Kidney capillary endothelial cell (primary cell): ENCODE results near the gene LGALS3BP.
"Not testable (repeated sequence)": the region's sequence is repeated elsewhere in the genome, so short reads cannot be mapped to it uniquely, and the experiment has no call there.

ENCODE experiments used
- DNase-seq: peaks from one replicate; pipeline ENCODE4 v3.0.0-alpha.2; 2018; ENCODE audit warnings: low spot score

LGALS3BP gene, protein sequence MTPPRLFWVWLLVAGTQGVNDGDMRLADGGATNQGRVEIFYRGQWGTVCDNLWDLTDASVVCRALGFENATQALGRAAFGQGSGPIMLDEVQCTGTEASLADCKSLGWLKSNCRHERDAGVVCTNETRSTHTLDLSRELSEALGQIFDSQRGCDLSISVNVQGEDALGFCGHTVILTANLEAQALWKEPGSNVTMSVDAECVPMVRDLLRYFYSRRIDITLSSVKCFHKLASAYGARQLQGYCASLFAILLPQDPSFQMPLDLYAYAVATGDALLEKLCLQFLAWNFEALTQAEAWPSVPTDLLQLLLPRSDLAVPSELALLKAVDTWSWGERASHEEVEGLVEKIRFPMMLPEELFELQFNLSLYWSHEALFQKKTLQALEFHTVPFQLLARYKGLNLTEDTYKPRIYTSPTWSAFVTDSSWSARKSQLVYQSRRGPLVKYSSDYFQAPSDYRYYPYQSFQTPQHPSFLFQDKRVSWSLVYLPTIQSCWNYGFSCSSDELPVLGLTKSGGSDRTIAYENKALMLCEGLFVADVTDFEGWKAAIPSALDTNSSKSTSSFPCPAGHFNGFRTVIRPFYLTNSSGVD

DNA sequence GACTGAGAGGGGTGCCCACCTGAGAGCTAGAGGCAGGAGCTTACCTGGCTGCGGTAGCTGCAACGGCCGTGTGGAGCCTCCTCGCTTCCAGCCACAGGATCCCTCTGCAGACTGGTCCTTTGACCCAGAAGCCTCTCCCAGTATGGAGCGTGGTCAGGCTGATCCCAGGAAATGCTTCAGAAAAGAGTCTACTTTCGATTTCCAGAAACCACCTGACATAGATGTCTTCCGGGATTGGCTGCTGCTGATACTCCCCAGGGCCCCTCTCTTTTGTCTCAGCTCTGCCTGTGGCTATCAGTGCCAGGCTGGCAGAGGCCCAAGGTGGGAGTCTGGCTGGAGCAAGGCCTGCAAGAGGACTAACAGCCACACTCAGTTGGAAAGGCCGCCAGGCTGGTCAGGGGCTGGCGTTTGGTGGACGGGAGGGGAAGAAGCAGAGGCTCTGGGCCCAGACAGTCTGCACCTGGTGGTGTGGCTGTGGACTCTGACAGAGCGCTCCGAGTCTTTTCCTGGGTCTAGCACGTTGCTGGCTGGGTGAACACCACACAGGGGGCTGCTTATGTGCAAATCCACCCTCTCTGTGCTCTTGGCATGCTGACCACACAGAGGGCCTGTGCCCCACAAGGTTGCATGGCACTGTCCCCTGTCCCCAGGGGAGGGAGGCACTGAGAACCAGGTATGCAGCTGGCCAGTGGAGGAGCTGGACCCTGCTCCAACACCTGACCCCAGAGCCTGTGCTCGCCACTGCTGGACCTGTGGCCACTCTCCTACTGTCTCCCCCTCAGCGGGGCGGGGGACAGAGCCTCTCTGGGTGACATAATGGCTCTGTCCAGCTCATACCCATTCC, at the start of gene LGALS3BP:
Gene LGALS3BP (minus strand): TSS at position 144 of the 844 bp plus-strand sequence. CDS start 2,732 bp downstream, outside the sequence.
- DNase-seq = no peak

DNA sequence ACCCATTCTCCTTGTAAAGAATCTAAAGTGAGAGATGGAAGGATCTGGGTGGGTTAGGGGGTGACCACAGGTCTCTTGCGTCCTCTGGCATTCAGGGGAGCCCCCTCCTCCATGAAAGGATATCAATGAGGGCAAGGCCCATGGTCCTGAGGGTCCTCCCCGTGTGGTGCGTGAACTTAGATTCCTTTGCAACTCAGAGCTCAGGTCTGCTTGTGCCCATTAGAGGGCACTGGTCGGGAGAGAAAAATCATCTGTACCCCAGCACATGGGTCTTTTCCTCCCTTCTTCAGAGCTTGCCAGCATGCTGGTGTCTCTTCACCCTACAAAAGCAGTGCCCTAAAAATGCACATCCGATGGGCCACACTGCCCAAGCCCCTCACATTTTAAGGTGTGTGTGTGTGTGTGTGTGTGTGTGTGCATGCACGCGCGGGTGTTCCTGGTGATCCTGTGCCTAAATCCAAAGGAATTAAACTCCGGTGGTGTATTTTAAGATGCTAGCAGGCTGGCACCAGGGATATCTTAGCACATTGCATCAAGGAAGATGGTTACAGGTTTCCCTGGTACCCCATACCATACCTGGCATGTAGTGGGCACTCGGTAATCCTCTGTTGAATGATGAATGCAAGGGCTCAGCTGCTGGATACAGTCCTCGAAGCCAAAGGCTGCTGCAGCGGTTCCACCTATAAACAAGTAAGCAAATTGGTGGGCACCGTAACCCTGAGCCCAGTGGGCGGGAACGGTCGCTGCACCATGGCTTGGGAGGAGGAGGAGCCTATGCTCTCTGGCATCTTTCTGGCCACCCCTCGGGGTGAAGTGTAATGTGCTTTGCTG, 49.0 kb upstream of the LGALS3BP start:
- DNase-seq = no peak

DNA sequence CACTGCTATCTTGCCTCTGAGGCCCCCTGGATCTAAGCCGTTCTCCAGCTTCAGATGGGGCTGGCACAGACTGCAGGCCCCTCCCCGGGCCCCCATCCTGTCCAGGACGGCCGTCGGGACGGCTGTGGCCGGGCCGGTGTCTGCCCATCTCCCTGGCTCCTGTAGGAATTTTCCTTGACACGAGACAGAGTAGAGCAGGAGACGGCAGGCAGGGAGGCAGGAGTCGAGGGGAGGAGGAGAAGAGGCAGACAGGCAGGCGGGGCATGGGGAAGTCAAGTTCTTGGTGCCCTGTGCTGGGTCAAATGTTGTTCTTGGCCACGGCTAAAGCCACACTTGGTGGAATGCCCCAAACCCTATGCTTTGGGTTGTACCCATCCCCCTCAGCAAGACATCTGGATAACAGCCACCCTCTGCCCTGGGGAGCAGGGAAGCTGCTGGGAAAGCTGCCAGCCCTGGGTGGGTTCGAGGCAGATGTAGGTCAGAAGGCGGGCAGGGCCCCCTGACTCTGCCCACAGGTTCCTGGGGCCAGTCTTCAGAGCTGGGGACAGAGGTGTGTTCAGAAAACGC, 48.3 kb upstream of the LGALS3BP start:
- DNase-seq = no peak

DNA sequence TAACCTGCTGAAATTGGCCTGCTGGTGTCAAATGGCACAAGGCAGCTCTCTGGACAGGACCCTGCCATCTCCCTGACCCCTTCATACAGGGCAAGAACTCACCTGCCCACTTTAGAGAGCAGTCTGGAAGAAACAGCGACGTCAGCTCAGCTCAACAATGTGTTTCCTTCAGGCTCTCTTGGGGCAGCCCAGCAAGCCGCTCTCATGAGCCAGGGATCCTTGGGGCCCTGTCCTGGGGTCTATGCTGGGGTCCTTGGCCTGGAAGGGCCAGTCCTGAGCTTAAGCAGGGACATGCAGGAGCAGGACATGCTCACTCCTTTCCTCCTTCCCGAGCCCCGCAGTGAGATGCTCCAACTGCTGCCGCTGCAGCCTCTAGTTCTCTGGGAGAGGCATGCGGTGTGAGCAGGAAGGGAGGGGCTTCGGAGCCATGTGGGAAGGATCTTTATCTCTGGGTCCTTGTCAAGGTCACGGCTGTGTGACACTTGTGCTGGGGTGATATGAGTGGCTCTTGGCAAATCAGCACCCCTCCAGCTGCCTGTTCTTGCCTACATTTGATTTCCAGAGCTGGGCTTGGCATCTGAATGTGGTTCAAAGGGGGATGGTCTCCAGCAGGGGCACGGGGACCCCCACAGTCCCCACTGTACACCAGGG, 47.7 kb upstream of the LGALS3BP start:
- DNase-seq = no peak

DNA sequence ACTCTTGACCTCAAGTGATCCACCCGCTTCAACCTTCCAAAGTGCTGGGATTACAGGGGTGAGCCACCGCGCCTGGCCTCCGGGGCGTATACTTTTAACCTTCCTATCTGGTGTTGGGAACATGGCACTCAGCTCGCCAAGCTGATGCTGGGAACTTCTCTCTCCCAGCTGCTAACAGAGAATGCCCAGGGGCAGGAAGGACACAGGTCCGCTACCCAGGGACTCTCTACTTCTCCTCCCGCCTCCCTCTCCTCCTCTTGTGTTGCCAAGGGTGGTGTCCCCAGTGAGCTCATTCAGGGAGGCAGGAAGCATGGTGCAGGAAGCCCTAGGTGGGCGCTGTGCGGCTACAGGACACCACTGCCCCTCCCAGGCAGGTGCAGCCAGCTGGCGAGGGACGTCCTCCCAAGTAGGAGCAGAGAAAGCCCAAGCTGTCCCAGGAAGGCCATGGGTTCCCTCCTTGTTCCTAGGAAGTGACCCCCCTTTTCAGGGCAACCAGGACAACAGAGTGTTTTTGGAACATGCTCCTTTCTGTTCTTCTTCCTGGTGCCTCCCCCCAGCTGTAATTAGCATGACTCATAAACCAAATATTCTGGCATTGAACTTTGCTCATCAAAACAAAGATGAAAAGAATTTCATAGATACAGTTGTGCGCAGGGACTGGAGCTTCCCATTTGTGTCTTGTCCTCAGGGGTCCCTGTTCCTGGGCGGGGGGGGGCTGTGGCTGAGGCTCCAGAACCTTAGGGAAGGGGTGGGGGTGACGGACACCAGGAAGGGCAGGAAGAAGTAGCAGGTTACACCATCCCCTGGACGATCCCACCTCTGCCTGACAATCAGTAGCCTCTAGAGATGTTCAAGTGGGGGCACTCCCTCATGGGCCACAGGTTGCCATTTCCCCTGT, 46.9 kb upstream of the LGALS3BP start:
- DNase-seq = no peak

DNA sequence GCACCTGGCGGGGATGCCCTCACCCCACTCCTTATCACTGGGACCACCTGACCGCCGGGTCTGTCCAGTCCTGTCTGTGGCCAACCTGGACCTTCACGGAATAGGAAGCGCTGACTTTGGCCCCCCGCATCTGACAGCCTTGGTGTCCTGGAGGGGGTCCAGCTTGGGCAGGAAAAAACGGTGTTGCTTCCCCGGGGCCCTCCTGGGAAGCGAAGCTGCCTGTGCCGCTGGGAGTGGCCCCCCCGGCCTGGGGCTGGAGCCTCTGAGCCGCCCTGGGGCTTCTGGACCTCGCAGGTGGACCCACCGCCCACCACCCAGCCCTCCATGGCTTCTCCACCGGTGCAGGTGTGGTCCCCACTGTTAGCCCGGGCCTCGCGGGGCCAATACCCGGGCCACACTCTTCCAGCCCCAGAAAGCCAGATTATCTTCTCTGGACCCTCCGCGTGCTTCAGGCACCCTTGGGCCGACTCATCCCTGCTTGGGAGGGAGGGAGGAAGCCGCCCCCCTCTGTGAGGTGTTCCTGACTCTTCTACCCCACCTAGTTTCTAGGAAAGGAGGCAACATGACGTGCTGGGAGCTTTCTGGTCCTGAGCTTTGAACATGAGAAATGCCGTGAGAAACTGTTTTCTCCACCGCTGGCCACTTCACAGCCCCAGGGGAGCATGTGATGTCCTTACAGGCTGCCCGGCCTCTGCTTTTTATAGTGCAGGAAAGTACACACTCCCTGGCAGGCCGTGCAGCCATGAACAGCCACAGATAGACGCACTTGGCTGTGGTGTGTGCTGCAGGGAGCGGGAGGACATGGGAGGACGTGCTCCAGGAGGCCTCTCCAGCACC, 45.4 kb upstream of the LGALS3BP start:
- DNase-seq = no peak

DNA sequence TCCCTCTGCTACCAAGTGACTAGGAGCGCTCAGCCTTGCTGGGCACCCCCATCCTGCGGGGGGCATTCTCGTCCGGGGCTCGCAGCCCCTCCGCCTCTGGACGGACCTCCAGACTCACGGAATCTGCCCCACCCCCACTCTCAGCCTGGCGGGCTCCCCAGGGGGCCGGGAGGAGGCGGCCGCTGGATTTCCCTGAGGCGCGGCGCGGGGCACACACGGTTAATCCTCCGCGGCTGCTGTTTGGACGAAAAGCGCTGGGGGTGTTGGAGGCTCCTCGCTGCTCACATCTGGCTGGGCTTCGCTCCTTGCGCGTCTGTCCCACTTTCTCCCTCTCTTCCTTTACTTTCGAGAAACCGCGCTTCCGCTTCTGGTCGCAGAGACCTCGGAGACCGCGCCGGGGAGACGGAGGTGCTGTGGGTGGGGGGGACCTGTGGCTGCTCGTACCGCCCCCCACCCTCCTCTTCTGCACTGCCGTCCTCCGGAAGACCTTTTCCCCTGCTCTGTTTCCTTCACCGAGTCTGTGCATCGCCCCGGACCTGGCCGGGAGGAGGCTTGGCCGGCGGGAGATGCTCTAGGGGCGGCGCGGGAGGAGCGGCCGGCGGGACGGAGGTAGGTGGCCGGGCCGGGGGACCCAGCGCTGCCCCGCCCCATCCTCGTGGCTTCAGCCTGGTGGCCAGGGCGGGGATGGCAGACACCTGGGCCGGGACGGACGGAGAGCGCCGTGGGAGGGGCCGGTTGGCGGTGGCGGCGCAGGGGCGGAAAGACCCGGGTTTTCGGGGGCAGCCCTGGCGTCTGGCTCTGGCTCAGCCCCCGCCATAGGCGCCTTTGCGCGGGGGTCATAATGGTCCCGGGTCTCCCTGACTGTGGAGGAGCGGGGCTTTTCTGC, 44.4 kb upstream of the LGALS3BP start, which contains the start of gene C1QTNF1:
Gene C1QTNF1 (plus strand): TSS at position 284 of the 886 bp plus-strand sequence. CDS start 19,800 bp downstream, outside the sequence.
- no peak for DNase-seq

DNA sequence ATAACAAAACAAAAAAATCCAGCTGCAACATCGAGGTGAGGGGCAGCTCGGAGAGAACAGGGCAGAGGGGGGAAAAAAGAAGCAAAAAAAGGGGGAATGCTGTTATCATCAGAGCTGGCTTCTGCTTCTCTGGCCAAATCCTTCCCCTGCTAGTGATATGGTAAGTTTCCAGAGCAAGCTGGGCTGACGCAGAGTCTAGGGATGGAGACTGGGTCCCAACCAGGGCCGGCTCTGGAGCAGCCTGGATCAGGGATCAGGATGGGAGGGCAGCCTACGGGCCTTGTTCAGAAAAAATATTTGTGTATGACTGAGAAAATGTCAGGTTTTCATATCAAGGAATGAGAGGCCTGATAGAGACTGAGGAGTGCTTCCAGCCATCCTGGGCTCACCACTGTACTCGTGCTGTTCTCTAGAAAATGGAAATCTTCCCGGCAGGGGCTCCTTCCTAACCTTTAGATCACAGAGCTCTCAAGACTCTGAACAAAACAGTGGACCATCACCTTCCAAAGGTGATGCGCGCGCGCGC, 43.5 kb upstream of the LGALS3BP start:
- DNase-seq = no peak

DNA sequence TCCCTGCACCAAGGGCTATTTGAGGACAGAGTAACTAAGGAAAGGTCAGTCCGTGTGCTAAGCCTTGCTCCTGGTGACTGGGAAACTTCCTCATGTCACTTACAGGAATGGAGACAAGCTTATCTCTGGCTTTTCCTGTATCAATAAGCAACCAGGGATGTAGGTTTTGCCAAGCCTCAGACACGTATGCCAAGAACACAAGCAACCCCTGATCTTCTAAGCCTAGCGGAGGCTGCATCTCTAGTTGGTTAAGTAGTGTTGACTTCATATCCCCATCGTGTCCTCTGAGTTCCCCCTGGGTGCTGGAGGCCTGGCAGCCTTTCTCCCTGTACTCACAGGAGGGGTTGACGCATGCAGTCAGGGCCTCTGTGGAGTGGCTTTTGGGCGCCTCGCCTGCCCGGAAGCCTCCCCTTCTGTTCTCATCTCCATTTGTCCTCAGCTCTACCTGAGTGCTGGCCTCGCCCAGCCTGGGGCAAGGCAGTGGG, 42.8 kb upstream of the LGALS3BP start:
- DNase-seq = no peak

DNA sequence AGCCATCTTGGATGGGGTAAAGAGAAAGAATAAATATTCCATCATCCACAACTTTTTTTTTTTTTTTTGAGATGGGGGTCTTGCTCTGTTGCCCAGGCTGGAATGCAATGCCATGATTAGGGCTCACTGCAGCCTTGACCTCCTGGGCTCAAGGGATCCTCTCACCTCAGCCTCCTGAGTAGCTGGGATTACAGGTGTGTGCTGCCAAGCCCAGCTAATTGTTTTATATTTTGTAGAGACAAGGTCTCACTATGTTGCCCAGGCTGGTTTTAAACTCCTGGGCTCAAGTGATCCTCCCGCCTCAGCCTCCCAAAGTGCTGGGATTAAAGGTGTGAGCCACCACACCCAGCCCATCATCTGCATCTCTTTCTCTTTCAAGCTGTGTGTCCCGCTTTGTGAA, 42.2 kb upstream of the LGALS3BP start:
- not testable (repeated sequence) for DNase-seq

DNA sequence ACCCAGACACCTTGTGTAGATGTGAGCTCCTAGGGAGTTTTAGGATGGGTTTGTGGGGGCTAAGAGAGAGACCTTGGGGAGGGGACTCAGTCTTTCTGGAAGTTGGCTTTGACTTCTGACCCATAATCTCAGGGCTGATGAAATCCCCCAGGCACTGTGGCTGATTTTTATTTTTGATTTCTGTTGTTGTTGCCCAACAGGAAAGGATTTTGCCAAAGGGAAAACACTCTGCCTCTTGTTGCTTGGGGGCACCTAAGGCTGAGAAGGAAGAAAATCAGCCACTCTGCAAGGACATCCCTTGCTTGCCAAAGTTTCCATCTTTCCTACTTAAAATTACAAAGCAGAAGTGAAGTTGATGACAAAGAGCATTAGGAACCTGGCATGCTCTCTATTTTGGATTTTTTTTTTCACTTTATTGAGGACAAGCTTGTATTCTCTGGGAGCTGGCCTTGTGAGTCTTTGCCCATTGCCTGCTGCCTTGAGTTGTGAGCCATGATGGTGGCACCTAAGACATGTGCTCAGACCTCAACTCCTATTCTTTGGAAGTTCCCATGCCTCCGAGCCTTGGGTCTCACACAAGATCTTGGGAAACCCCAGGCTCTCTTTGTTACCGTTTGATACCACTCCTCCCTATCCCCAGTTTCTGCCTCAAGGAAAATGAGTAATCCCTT, 41.0 kb upstream of the LGALS3BP start:
- no peak for DNase-seq

DNA sequence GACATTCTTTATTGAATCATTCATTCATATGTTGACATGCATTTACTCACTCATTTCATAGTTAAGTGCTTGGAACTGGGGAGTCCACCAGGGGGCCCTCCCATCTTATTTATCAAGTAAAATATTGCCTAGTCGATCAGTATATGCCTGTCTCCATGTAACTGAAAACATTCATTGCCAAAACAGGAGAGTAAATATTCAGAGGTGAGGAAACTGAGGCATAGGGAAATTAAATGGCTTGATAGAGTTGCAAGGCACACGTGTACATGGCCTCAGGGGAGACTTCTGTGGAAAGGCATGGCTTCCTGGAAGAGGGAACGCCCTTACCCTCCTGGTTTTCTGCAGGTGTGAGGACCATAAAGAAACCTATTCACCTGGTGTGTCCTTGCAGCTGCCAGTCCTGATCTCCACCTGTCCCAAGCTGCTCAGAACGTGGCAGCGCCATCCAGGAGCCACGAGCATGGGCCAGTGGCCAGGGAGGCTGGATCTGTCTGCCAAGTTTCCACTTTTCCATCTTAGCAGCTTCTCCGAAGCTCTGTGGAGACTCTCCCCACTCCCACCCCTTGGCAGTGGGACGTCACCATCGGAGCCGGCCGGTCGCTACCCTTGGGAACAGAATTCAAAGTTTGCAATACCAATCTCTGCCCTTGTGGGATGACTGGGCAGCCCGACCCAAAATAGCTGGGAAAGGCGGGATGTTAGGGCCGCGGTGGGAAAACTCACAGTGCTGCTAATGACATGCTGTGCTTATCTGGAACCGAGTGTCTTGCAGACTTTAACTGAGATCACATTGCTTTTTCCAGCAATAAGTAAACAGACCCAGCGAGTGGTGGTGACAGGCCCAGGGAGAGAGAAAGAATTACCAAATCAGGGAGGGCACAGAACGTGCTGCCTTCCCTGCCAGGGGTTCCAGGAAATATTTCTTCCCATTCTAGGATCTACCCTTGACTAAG, 40.2 kb upstream of the LGALS3BP start:
- peak; percentile 62 for DNase-seq

DNA sequence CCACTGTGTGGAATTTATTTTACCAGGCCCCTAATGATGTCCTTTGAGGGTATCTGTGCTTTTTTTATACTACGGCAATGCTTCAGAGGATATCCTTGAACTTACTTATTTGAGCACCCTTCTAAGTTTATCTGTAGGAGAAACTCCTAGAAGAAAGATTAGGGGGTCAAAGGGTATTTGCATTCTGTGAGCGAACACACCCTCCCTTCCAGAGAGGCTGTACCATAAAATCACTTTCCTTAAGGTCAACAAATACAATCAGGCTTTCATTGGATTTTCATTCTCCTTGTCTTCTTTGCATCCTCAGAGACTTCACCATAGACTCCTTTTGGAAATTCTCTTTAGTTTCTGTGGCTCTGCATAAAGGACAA, 39.5 kb upstream of the LGALS3BP start:
- no peak for DNase-seq

DNA sequence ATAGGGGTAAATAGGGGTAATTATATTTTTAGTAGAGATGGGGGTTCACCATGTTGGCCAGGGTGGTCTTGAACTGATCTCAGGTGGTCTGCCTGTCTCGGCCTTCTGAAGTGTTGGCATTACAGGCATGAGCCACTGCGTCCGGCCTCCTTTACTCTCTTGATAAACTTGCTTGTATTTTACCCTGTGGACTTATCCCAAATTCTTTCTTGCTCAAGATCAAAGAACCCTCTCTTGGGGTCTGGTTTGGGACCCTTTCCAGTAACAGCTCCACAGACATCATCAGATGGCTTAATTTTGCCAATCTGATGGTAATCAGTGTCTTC, 38.6 kb upstream of the LGALS3BP start:
- no peak for DNase-seq

DNA sequence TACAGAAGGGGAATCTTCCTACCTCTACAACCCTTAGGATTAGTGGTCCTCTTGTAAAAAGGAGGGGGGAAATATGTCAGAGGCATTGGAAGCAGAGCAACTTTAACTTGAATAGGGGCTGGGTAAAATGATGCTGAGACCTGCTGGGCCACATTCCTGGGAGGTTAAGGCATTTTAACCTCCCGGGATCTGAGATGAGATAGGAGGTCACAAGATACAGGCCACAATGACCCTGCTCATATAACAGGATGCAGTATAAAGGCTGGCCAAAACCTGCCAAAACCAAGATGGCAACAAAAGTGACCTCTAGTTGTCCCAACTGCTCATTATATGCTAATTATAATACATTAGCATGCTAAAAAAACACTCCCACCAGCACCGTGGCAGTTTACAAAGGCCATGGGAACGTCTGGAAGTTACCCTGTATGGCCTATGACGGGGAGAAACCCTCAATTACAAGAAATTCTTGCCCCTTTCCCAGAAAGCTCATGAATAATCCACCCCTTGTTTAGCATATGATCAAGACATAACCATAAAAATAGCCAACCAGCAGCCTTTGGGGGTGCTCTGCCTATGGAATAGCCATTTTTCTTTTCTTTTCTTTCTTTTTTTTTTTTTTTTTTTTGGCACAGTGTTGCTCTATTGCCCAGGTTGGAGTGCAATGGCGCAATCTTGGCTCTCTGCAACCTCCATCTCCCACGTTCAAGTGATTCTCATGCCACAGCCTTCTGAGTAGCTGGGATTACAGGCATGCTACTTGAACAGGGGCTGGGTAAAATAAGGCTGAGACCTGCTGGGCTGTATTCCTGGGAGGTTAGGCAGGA, 38.0 kb upstream of the LGALS3BP start:
- DNase-seq = no peak
